Mucosa of descending colon (tissue), 3 donors: ENCODE data around the gene PAIP2B. TPM values are rescaled to one million over a fixed set of nuclear protein-coding genes. Genes with fewer than 3 reads are reported as not detected.
"Not testable (repeated sequence)": the region's sequence is repeated elsewhere in the genome, so short reads cannot be mapped to it uniquely, and the experiment has no call there.

Source experiments
- ATAC-seq: fragments of 200-7000 bp; cut with Tn5 transposase; one replicate; pipeline ENCODE4 v1.9.1; 2020; ENCODE audit warnings: mild to moderate bottlenecking, moderate library complexity
- DNase-seq, 3 donors: peaks; one replicate each; pipeline ENCODE4 v3.0.0-alpha.2; 2020
- H3K36me3 ChIP-seq: fragments of 200-600 bp; one replicate; pipeline ENCODE4 v1.8.0; 2021; ENCODE audit warnings: low read depth, mild to moderate bottlenecking
- H3K4me1 ChIP-seq: fragments of 200-600 bp; one replicate; pipeline ENCODE4 v1.8.0; 2021; ENCODE audit warnings: low read depth, mild to moderate bottlenecking
- H3K4me3 ChIP-seq: fragments of 200-600 bp; one replicate; pipeline ENCODE4 v1.8.0; 2021; ENCODE audit warnings: mild to moderate bottlenecking
- H3K9me3 ChIP-seq: fragments of 200-600 bp; one replicate; pipeline ENCODE4 v1.8.0; 2021; ENCODE audit warnings: mild to moderate bottlenecking
- intact Hi-C, 2 donors: fragments of 100-400 bp; cut with DNase I in 1 of 2; cut with micrococcal nuclease in 1 of 2; formaldehyde crosslinking; loops; one replicate each; pipeline versions ENCODE4 v1.11.0 to v1.11.1; 2022; cut with DNase I, micrococcal nuclease
- total RNA-seq, 3 donors: library from RNA; stranded (reverse); fragmentation: NEBNext Ultra II Directional in 2 of 3; extraction: Animal tissue kit (Norgen Biotek cat#: 25700) in 2 of 3; gene quantifications; one replicate each; pipeline versions ENCODE4 v1.2.1 to v1.2.4, GENCODE V29; 2021 to 2023
- TF ChIP-seq, protein P1 (sequence below): fragments of 200-600 bp; IDR thresholded peaks from one replicate; pipeline ENCODE4 v1.8.0; 2022; ENCODE audit warnings: antibody characterized with exemption, mild to moderate bottlenecking
- donor health status: DM: no; HTN: no; CAD: no; lungs with moderate emphysema.
- donor health status: DM: no; HTN: no; CAD: no.
- donor health status: DM: no; HTN: yes; CAD: no.

Gene PAIP2B
- total RNA-seq, 3 donors from 2014 or later: 5.6 to 14.6 (median 6.5) TPM

DNA sequence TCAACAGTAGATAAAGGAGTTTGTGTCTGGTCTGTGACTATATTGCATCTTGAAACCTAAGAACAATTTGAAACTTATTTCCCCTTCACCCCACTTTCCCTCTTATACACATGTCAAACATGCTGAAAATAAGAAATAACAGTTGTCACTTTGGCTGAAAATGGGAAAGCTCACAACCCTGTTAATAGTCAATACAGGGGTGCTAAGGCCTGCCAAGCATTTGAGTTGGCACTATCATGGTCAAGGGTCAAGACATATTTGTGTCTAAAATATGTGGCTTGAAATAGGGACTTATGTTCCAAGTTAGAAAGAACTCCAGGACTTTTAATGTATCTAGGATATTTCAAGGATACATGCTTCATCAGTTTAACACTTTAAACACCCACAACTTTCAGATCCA is 20.6 kb downstream of the PAIP2B start:
- intact Hi-C loops: no loop called here
- no peaks in the 10 kb centered on the region for H3K9me3 ChIP-seq
- DNase-seq (no peak), ATAC-seq (no peak)
- no peaks in the 10 kb centered on the region for H3K36me3 ChIP-seq
- H3K4me1 ChIP-seq: no peaks in the 10 kb centered on the region
- no peak overlapping the region for H3K4me3 ChIP-seq
- TF ChIP-seq, protein P1, sequence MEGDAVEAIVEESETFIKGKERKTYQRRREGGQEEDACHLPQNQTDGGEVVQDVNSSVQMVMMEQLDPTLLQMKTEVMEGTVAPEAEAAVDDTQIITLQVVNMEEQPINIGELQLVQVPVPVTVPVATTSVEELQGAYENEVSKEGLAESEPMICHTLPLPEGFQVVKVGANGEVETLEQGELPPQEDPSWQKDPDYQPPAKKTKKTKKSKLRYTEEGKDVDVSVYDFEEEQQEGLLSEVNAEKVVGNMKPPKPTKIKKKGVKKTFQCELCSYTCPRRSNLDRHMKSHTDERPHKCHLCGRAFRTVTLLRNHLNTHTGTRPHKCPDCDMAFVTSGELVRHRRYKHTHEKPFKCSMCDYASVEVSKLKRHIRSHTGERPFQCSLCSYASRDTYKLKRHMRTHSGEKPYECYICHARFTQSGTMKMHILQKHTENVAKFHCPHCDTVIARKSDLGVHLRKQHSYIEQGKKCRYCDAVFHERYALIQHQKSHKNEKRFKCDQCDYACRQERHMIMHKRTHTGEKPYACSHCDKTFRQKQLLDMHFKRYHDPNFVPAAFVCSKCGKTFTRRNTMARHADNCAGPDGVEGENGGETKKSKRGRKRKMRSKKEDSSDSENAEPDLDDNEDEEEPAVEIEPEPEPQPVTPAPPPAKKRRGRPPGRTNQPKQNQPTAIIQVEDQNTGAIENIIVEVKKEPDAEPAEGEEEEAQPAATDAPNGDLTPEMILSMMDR: no peak

DNA sequence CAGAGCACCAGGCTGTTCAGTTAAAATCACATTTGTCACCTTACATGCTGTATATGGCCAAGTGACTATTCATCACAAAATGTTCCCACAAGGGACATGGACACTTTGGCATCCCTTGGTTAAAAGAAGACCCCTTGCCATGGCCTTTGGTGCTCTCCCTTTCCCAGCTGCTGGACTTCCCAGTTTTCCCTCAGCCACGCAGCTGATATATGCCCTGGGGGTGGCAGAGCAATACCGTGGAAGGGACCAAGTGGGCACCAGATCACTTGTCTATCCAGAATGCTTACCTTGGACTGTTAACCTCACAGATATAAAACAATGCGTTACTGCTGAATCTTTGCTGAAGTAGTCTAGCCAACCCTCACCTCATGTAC is 35.3 kb downstream of the PAIP2B start:
- Histone ChIP-seq H3K36me3 (no peaks in the 10 kb centered on the region), H3K9me3 (no peaks in the 10 kb centered on the region), H3K4me1 (no peaks in the 10 kb centered on the region), H3K4me3 (no peak overlapping the region)
- intact Hi-C loops: no loop called here
- DNase-seq (no peak), ATAC-seq (no peak)
- TF ChIP-seq, protein P1: no peak

GRCh38 chr2:71190656-71191569 is 36.0 kb downstream of the PAIP2B start:
- intact Hi-C loops: no loop called here
- H3K4me3 ChIP-seq: no peak overlapping the region
- TF ChIP-seq, protein P1: no peak
- H3K4me1 ChIP-seq: no peaks in the 10 kb centered on the region
- H3K9me3 ChIP-seq: no peaks in the 10 kb centered on the region
- DNase-seq (no peak), ATAC-seq (no peak)
- no peaks in the 10 kb centered on the region for H3K36me3 ChIP-seq

GRCh38 chr2:71187589-71187988 is 39.3 kb downstream of the PAIP2B start:
- TF ChIP-seq, protein P1: no peak
- no peaks in the 10 kb centered on the region for H3K9me3 ChIP-seq
- no peaks in the 10 kb centered on the region for H3K4me1 ChIP-seq
- ATAC-seq: no peak
- intact Hi-C loops: no loop called here
- H3K4me3 ChIP-seq: no peak overlapping the region
- no peak for DNase-seq
- H3K36me3 ChIP-seq: no peaks in the 10 kb centered on the region

- DNase-seq: no peak
- ATAC-seq: no peak
- intact Hi-C loops: no loop called here
- Histone ChIP-seq H3K36me3 (no peaks in the 10 kb centered on the region), H3K4me1 (no peaks in the 10 kb centered on the region), H3K9me3 (no peaks in the 10 kb centered on the region), H3K4me3 (no peak overlapping the region)
- TF ChIP-seq, protein P1: no peak
Observed at GRCh38 chr2:71186973-71187372, 39.9 kb downstream of the PAIP2B start.

GRCh38 chr2:71183306-71184115 is 43.4 kb downstream of the PAIP2B start:
- H3K4me1 ChIP-seq, ATAC-seq, intact Hi-C loops: not testable (repeated sequence)

More at GRCh38 chr2:71183306-71184115, 43.4 kb downstream of the PAIP2B start:
- H3K9me3 ChIP-seq, DNase-seq, H3K4me3 ChIP-seq, H3K36me3 ChIP-seq: not testable (repeated sequence)
